ENCODE measurements around the gene EIF1.
"Not testable (repeated sequence)": the region's sequence is repeated elsewhere in the genome, so short reads cannot be mapped to it uniquely, and the experiment has no call there.

EIF1 gene

GRCh38 chr17:41688641-41689496 is at the start of gene EIF1:
Gene EIF1, plus strand, starts transcription at chr17:41688885. Its CDS starts 154 bp downstream, at chr17:41689039.
- peak; percentile 97 to 98 for DNase-seq

- no peak for DNase-seq
Observed at GRCh38 chr17:41638941-41639340, 49.7 kb upstream of the EIF1 start.

DNA sequence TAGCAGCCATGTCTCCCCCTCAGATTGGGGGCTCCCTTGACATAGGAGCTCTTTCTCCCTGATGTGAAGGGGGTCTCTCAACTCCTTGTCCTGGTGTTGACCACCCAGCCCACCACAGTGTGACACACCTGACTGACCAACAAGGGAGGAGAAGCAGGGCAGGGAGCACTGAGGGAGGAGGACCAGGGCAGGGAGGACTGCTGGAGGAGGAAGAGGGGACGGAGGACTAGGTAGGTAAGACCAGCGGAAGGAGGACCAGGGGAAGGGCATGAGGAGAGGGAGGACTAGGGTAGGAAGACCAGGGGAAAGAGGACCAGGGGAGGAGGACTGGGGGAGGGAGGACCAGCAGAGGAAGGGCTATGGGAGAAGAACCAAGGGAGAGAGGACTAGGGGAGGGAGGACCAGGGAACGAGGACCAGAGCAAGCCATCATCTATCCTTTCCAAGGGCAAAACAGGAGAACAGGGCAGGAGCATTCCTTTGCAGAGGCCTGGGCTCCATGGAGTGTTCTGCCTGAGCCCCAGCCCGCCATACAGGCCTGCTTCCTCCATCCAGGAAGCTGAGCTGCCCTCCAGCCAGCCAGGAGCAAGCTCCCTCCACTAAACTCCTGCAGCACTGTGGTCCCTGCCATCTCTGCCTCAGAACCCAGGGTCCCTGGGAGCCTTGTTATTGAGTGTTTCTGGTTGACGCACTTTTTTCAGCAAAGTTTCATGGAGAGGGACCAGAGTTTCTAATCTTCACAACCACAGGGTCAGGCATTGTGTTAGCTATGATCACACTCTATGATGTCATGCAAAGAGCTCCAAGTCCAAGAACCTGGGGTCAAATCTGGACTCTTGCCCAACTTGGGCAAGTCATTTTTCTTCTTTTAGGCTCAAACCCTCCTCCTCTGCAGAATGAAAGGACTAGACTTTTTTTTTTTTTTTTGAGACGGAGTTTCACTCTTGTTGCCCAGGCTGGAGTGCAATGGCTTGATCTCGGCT is 48.9 kb upstream of the EIF1 start:
- no peak for DNase-seq

- DNase-seq = not testable (repeated sequence)
Observed at GRCh38 chr17:41640596-41640995, 48.1 kb upstream of the EIF1 start.

GRCh38 chr17:41642252-41643156 is 46.2 kb upstream of the EIF1 start:
- DNase-seq = no peak

GRCh38 chr17:41647038-41647813 is 41.5 kb upstream of the EIF1 start:
- DNase-seq = no peak

DNA sequence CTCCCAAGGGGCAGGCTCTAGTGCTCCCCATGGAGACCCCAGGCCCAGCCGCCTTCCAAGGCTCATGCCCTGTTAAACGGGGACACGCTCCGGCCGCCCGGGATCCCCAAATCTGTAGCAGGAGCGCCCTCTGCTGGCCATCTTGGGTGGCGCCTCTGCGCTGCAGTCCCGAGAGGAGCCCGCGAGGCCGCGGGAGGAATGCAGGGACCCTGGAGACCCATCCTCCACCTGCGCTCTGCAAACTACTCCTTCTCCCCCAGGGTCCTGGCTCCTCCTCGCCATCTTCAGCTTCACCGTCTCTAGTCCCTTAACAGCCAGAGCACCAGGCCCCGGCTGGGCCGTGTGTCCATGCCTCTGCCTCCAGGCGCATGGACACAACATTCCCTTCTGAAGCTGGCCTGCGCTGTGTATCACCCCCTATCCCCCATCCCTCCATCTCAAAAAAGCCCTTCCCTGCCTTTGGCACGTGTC is 40.7 kb upstream of the EIF1 start:
- peak in 1 of 2 experiments; percentile 49 for DNase-seq

- DNase-seq = peak in 1 of 2 experiments; percentile 62
Observed at GRCh38 chr17:41648411-41649195, 40.1 kb upstream of the EIF1 start.

DNA sequence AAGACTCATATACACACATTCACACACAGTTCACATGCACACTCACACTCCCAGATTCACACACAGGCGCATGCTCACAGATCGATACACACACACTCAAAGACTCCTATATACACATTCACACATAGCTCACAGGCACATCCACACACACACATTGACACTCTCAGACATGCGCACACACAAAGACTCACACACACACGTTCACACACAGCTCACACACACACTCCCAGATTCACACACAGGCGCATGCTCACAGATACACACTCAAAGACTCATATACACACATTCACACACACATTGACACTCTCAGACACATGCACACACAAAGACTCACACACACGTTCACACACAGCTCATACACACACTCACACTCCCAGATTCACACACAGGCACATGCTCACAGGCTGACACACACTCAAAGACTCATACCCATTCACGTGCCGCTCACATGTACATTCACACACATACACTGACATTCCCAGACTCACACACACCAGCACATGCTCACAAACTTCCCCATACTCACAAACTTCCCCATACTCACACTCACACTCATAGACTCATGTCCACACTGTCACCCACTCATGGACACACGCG is 38.7 kb upstream of the EIF1 start:
- DNase-seq = no peak

GRCh38 chr17:41650794-41651624 is 37.7 kb upstream of the EIF1 start:
- DNase-seq = no peak

- DNase-seq = no peak
Observed at GRCh38 chr17:41651625-41652460, 36.8 kb upstream of the EIF1 start.

DNA sequence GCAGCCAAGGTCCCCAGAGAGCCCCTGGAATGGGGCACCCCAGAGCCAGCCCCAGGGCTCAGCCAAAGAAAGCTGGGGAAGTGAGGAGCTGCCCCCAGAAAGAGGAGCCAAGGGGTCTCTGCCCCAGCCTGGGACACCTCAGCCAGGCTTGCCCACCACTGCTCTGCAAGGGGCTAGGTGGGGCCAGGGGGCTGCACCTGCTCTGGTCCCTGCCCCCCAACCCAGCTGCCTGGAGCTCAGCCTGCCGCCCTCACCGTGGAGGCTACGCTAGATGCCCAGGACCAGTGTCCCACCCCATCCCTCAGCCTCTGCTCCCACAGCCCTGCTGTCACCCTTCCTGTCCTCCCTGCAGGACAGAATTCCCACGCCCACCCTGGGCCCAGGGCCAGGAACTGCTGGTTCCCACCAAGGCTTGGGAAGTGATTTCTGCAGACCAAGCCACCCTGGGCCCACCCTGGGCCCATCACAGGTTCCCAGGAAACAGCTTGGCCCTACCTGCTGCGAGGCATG is 36.2 kb upstream of the EIF1 start:
- no peak for DNase-seq

GRCh38 chr17:41653421-41653820 is 35.3 kb upstream of the EIF1 start:
- no peak for DNase-seq

DNA sequence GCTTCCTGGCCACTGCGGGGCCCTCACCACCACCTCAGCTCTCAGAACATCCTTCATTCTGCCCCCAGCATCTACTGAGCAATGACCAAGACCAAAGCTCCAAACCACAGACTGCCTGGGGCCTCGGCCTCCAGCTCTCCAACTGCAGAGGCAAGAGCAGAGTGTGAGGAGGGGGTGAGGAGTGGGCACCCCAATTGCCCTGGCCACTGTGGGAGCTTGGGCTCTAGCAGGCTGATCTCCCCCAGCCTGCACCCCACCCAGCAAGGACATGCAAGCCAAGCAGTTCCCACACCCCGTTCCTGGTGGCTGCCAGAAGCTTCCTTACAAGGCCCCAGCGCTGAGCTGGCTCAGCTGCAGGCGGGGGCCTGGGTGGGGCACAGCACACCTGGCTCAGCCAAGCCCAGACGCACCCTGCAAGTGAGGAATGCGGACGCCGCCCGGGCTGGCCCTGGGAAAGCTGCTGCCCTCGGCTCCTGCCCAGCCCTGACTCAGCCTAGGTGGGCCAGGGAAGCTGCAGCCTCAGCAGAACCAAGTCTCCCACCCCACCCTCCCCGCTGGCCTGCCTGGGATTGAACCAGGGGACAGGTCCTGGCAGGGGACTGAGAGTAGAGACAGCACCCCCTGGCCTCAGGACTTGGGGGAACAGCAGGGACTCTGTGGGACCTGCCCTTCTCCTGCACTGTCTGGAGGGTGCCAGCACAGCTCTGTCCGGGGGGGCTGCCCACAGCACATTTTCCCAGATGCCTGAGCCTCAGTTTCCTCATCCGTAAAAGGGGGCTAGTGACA is 34.6 kb upstream of the EIF1 start:
- DNase-seq = no peak

DNA sequence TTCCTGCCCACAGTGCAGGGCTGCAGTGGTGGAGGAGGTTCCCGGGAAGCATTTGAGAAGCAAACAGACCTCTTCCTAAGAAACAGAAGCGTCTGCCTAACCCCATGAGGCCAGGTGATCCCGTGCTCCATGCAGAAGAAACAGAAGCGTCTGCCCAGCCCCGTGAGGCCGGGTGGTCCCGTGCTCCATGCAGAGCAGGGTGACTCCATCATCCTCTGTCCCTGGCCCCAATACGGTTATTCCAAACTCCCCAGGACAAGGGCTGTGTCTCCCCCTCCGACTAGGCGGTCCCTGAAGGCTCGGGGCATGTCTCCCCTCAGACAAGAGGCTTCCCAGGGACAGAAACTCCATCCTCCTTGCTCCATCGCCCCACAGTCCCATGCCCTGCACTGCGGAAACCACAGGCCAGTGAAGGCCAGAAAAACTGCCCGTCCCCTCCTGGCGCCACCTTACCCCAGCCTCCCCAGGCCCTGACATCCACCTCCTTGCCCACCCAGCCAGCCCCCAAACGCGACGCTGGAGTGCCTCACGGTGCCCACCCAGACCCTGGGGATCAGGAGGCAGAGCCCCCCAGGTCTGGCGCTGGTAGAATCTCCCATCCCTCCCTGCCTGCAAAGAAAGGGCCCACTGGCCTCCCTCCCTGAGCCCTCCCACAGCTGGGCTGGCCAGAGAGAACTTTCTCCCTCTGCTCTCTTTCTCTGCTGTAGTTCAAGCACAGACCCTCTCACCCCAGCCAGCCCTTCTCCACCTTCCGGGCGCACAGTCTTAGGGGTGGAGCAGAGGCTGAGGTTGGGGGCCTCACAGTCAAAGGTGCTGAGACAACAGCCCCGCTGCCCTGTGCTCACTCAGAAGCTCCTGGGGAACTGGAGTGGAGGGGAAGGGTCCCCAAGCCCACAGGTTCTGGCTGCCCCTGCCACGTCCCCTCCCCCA is 33.7 kb upstream of the EIF1 start:
- DNase-seq = no peak

DNA sequence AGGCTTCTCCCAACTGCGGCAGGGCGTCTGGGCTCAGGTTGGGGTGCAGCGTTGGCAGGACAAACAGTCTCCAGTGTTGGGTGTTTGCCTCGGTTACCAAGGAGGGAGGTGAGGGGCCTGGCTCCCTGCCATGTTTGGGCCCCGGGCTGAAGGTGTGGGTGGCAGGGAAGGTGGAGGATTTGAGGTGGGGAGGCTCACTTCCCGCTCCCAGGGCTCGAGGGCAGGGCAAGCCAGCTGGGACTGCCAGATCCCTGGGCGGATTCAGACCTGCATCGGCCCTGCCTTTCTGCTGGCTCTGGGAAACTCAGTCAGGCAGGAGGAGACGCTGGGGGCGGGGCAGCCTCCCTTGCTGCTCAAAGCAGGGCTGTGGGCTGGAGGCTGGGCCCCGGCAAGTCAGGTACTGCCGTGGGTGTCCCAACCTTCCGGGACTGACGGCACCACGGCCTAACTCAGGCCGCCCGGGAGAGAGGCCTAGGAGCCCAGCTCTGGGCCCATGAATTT is 33.0 kb upstream of the EIF1 start:
- DNase-seq = no peak
